Right atrium auricular region (tissue), 2 donors: ENCODE results near the gene TAB2. TPM values are rescaled to one million over a fixed set of nuclear protein-coding genes. Genes with fewer than 3 reads are reported as not detected.
"Not testable (repeated sequence)": the region's sequence is repeated elsewhere in the genome, so short reads cannot be mapped to it uniquely, and the experiment has no call there.

ENCODE experiments used
- DNase-seq: peaks from one replicate; pipeline ENCODE4 v3.0.0-alpha.2; 2019; ENCODE audit warnings: low spot score
- H3K27ac ChIP-seq, 2 donors: fragments of 200-600 bp; sonication (generic); 1 replicate in 1 of 2; 2 replicates in 1 of 2; pipeline ENCODE4 v1.5.1; 2016 to 2019
- H3K27me3 ChIP-seq, 2 donors: fragments of 200-600 bp; sonication (generic); one replicate each; pipeline versions ENCODE4 v1.5.1 to v1.6.0; 2017 to 2019
- H3K36me3 ChIP-seq: fragments of 200-600 bp; sonication (generic); one replicate; pipeline ENCODE4 v1.5.1; 2016
- H3K4me1 ChIP-seq, 2 donors: fragments of 200-600 bp; sonication (generic); one replicate each; pipeline versions ENCODE4 v1.5.1 to v1.6.0; 2017 to 2019
- H3K4me3 ChIP-seq, 2 donors: fragments of 200-600 bp; sonication (generic); 1 replicate in 1 of 2; 2 replicates in 1 of 2; pipeline ENCODE4 v1.5.1; 2017 to 2019; ENCODE audit warnings: mild to moderate bottlenecking in 1 of 2, moderate library complexity in 1 of 2
- H3K9me3 ChIP-seq, 2 donors: fragments of 200-600 bp; sonication (generic); one replicate each; pipeline ENCODE4 v1.5.1; 2019
- CTCF ChIP-seq, 2 donors: fragments of 200-600 bp; sonication (generic); IDR thresholded peaks; one replicate each; pipeline ENCODE4 v1.5.1; 2019; ENCODE audit warnings: antibody characterized with exemption in 2 of 2
- total RNA-seq, 2 donors: library from RNA; depleted of rRNA; stranded (reverse); fragments of >200 nt; gene quantifications; one replicate each; pipeline ENCODE4 v1.1.0, GENCODE V29; 2016

The TAB2 gene
- total RNA-seq, 2 donors from 2014 or later: 51.8 to 58.5 TPM

DNA sequence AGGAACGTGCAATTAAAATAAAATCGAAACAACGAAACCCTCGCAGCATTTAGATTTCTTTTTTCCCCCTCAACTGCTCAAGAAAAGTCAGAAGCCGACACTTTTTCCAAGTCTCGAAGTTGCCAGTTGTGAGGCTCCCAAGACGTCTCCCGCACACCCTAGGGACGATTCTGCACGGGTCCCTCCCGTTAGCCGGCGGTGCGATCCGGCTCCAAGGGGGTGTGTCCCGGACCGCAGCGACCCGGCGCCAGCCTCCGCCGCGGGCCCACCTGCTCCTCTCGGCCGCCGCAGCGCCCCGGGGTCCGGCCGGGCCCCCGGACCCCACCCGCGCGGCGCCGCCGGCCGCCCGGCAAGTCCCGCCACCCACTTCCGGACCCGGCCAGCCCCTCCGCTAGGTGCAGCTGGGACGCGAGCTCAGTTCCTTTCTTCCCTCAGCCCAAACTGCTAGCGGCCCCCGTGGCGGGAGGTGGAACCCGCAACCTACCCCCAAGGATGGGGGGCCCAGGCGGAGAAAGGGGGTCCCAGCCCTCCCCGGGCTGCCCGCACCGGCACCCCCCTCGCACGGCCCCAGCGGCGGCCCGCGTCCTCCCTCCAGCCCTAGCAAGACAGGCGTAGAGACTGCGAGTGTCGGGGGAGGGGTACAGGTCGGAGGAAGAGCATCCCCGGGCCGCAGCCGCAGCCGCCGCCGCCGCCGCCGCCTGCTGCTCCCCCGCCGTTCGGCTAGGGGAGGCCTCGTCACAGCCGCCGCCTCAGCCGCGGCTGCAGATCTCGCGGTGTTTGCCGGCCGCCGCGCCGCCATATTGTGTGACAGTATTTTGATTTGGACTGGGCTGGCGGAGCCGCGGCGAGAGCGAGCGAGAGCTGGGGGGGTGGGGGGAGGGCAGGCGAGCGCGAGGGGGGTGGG lies 520 bp upstream of the TAB2 start:
- H3K9me3 ChIP-seq: no peaks in the 10 kb centered on the region
- peak overlapping the region; percentile 97 to 98 for H3K4me3 ChIP-seq
- peaks cover 0 to 24% of the 10 kb centered on the region in 2 donors for H3K4me1 ChIP-seq
- peak overlapping the region; percentile 98 to 99 for H3K27ac ChIP-seq
- H3K27me3 ChIP-seq: no peaks in the 10 kb centered on the region
- H3K36me3 ChIP-seq: no peaks in the 10 kb centered on the region
- DNase-seq: peak; percentile 88
- TF ChIP-seq CTCF (IDR thresholded peaks at IDR 0.05): no peak

DNA sequence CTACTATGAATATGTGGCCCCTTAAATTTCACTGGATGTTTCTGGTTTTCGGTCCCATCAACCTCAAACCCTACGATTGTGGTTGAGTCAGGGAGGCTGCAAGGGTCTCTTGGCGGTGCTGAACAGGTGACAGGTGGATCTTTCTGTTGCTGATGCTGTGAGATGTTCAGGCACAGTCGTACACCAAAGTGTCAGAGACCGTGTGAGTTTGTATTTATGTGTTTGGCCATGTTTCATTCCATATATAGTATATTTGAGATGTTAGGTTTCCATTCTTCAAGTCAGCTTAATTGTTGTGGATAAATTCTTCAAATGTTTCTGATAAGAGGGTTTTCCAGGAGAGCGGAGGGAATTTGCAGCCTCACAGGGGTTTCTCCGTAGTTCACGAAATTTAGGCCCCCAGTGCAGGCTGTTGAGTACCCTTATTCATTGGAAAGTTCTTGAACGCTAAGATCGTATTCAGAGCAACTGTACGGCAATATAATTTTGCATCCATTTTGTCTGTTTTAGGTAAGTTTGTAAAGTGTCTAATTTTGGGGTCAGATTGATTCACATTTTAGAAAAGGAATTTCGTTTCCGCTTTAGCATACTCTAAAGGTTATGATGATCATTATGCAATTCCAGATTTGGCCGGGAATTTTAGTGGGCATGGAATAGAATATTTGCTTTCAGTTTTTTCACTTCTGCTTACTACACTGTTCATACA lies 1.2 kb downstream of the TAB2 start:
- no peaks in the 10 kb centered on the region for H3K27me3 ChIP-seq
- peaks cover 0 to 33% of the 10 kb centered on the region in 2 donors for H3K4me1 ChIP-seq
- H3K9me3 ChIP-seq: no peaks in the 10 kb centered on the region
- no peak for DNase-seq
- H3K36me3 ChIP-seq: no peaks in the 10 kb centered on the region
- no peak for TF ChIP-seq CTCF (IDR thresholded peaks at IDR 0.05)
- peak overlapping the region; percentile 97 to 98 for H3K4me3 ChIP-seq
- H3K27ac ChIP-seq: peak overlapping the region; percentile 98 to 99

- H3K27ac ChIP-seq: peak overlapping the region; percentile 98 to 99
- H3K27me3 ChIP-seq: no peaks in the 10 kb centered on the region
- no peaks in the 10 kb centered on the region for H3K9me3 ChIP-seq
- peaks cover 0 to 39% of the 10 kb centered on the region in 2 donors for H3K4me1 ChIP-seq
- peak overlapping the region; percentile 97 to 98 for H3K4me3 ChIP-seq
- no peak for DNase-seq
- no peaks in the 10 kb centered on the region for H3K36me3 ChIP-seq
- no peak for TF ChIP-seq CTCF (IDR thresholded peaks at IDR 0.05)
Measured at GRCh38 chr6:149319422-149319821, 1.9 kb downstream of the TAB2 start.

- not testable (repeated sequence) for H3K4me3 ChIP-seq, H3K36me3 ChIP-seq, H3K9me3 ChIP-seq, H3K27ac ChIP-seq, H3K27me3 ChIP-seq, DNase-seq
- H3K4me1 ChIP-seq: peaks cover 0 to 45% of the 10 kb centered on the region in 2 donors
Measured at GRCh38 chr6:149320016-149320415, 2.5 kb downstream of the TAB2 start.

DNA sequence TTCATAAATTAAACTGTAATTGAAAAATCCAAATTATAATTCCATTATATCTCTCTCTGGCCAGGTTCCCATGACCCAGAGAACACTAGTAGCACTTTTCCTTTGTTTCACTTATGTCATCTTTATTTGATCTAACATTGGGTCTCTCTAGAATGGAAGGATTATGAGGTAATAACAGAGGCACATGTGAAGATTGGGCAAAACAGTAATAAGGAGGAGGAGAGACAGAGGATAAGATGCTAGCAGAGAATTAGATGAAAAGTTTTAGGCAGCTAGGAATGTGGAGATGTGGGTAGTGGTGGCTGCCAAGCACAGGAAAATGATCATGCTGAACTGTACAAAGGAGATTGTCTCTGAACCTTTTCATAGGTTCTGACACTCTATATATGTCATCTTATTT lies 3.3 kb downstream of the TAB2 start:
- Histone ChIP-seq H3K9me3 (no peaks in the 10 kb centered on the region), H3K4me1 (peaks cover 0 to 48% of the 10 kb centered on the region in 2 donors), H3K27me3 (no peaks in the 10 kb centered on the region), H3K27ac (no peak overlapping the region), H3K4me3 (no peak overlapping the region), H3K36me3 (no peaks in the 10 kb centered on the region)
- no peak for DNase-seq
- no peak for TF ChIP-seq CTCF (IDR thresholded peaks at IDR 0.05)

DNA sequence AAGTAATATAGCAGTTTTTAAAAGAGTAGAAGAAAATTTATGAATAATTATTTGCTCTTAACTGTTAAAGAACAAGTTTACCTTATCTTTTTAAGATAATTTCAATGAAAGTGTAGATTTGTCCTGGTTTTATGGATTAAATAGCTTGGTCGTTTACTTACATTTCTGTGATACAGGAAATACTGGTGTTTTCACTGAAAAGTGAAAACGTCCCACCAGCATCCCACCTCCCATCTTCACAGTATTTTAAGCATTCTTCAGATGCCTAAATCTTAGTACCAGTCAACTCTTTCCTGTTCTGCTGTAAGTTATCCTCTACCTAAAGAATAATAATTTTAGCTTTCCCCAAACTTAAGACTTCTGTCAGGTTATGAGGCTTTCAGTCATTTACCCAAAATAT lies 5.8 kb downstream of the TAB2 start:
- H3K9me3 ChIP-seq: no peaks in the 10 kb centered on the region
- no peaks in the 10 kb centered on the region for H3K27me3 ChIP-seq
- no peak overlapping the region for H3K4me3 ChIP-seq
- H3K4me1 ChIP-seq: peaks cover 0 to 41% of the 10 kb centered on the region in 2 donors
- no peaks in the 10 kb centered on the region for H3K36me3 ChIP-seq
- no peak overlapping the region for H3K27ac ChIP-seq
- DNase-seq: no peak
- TF ChIP-seq CTCF (IDR thresholded peaks at IDR 0.05): no peak
